Measurements from ENCODE around the gene NRG2. TPM values are rescaled to one million over a fixed set of nuclear protein-coding genes. Genes with fewer than 3 reads are reported as not detected.

NRG2 gene
- total and polyA plus RNA-seq, 2 of the 4 experiments (the other 2 are of a cell fraction), result 0.18 TPM; not detected in 1

GRCh38 chr5:139872851-139873794 is 170.0 kb downstream of the NRG2 start:
- TF ChIP-seq USF2 (IDR thresholded peaks at IDR 0.05; ENCODE audit: low read depth, low read length), result no peak
- no peak for TF ChIP-seq MAFK (IDR thresholded peaks at IDR 0.05; ENCODE audit: low read depth, low read length)
- TF ChIP-seq RFX5 (IDR thresholded peaks at IDR 0.05; ENCODE audit: low read depth, low read length), result no peak
- no peak for TF ChIP-seq SMC3 (IDR thresholded peaks at IDR 0.05; ENCODE audit: low read depth, low read length)
- TF ChIP-seq RAD21 (IDR thresholded peaks at IDR 0.05; ENCODE audit: low read length), result no peak
- no peak for TF ChIP-seq FOS (IDR thresholded peaks at IDR 0.05; ENCODE audit: low read depth, low read length)
- TF ChIP-seq POLR2A (IDR thresholded peaks at IDR 0.05; ENCODE audit: low read depth, low read length), result no peak
- TF ChIP-seq BHLHE40 (IDR thresholded peaks at IDR 0.05; ENCODE audit: low read depth, low read length), result no peak
- no peak for TF ChIP-seq MAZ (IDR thresholded peaks at IDR 0.05; ENCODE audit: borderline replicate concordance, low read depth, low read length)
- no peak for TF ChIP-seq CEBPB (IDR thresholded peaks at IDR 0.05; ENCODE audit: low read depth, low read length)
- TF ChIP-seq, protein P1, sequence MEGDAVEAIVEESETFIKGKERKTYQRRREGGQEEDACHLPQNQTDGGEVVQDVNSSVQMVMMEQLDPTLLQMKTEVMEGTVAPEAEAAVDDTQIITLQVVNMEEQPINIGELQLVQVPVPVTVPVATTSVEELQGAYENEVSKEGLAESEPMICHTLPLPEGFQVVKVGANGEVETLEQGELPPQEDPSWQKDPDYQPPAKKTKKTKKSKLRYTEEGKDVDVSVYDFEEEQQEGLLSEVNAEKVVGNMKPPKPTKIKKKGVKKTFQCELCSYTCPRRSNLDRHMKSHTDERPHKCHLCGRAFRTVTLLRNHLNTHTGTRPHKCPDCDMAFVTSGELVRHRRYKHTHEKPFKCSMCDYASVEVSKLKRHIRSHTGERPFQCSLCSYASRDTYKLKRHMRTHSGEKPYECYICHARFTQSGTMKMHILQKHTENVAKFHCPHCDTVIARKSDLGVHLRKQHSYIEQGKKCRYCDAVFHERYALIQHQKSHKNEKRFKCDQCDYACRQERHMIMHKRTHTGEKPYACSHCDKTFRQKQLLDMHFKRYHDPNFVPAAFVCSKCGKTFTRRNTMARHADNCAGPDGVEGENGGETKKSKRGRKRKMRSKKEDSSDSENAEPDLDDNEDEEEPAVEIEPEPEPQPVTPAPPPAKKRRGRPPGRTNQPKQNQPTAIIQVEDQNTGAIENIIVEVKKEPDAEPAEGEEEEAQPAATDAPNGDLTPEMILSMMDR (conservative IDR thresholded peaks at IDR 0.05; ENCODE audit: low read depth, low read length), result no peak
- TF ChIP-seq, protein P2, sequence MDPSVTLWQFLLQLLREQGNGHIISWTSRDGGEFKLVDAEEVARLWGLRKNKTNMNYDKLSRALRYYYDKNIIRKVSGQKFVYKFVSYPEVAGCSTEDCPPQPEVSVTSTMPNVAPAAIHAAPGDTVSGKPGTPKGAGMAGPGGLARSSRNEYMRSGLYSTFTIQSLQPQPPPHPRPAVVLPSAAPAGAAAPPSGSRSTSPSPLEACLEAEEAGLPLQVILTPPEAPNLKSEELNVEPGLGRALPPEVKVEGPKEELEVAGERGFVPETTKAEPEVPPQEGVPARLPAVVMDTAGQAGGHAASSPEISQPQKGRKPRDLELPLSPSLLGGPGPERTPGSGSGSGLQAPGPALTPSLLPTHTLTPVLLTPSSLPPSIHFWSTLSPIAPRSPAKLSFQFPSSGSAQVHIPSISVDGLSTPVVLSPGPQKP (IDR thresholded peaks at IDR 0.05; ENCODE audit: borderline replicate concordance, low read depth, low read length), result no peak
- no peak for TF ChIP-seq RCOR1 (IDR thresholded peaks at IDR 0.05; ENCODE audit: insufficient replicate concordance, low read length)
- Histone ChIP-seq H3K36me3 (ENCODE audit: control insufficient read depth, insufficient read depth, low read length) (no peaks in the 10 kb centered on the region), H3K4me2 (ENCODE audit: low read depth, low read length) (no peak overlapping the region), H2AK5ac (ENCODE audit: low read depth, low read length) (no peak overlapping the region), H3K9ac (ENCODE audit: low read depth, low read length) (no peak overlapping the region), H3K4me1 (ENCODE audit: control insufficient read depth, insufficient read depth, low read length) (no peaks in the 10 kb centered on the region; the same call in 1 of the 2 replicates), H3K56ac (ENCODE audit: extremely low read depth, insufficient read depth, low read length) (no peak overlapping the region), H4K5ac (ENCODE audit: low read depth, low read length) (no peak overlapping the region), H4K8ac (ENCODE audit: low read depth in 2 of 2, low read length in 2 of 2) (no peak overlapping the region), H4K20me1 (ENCODE audit: insufficient read depth, low read length) (no peaks in the 10 kb centered on the region; the same call in 1 of the 2 replicates), H2BK120ac (ENCODE audit: low read depth, low read length) (no peak overlapping the region), H2AK9ac (replicated peaks; ENCODE audit: low read depth, low read length, poor library complexity) (no peak overlapping the region), H3K4me3 (ENCODE audit: insufficient read depth, low read depth, low read length) (no peak overlapping the region), H3K79me1 (ENCODE audit: low read depth in 1 of 2, low read length in 2 of 2) (no peaks in the 10 kb centered on the region), H3K18ac (ENCODE audit: low read depth, low read length) (no peak overlapping the region), H2AFZ (replicated peaks; ENCODE audit: low read length, poor library complexity) (peak overlapping the region; percentile 21), H3K27me3 (ENCODE audit: control insufficient read depth, insufficient read depth, low read length) (peaks cover 69% of the 10 kb centered on the region), H3K27ac (ENCODE audit: insufficient read depth, low read length) (no peak overlapping the region), H2BK5ac (ENCODE audit: low read depth, low read length, poor library complexity, severe bottlenecking) (no peak overlapping the region), H3K9me3 (ENCODE audit: control insufficient read depth, insufficient read depth, low read length) (no peaks in the 10 kb centered on the region), H3K23ac (ENCODE audit: low read depth, low read length) (no peak overlapping the region), H3K4ac (ENCODE audit: low read depth, low read length) (no peak overlapping the region), H3K9me1 (ENCODE audit: insufficient read depth, low read length) (no peaks in the 10 kb centered on the region), H3K14ac (replicated peaks; ENCODE audit: low read depth, low read length) (no peak overlapping the region), H2BK15ac (ENCODE audit: low read depth, low read length) (no peak overlapping the region), H4K91ac (ENCODE audit: insufficient read depth, low read depth, low read length) (no peak overlapping the region), H2BK20ac (ENCODE audit: low read depth, low read length) (no peak overlapping the region)
- no TSS peak for BruUV-seq (replicated peaks)
- in situ Hi-C loops (cut with MboI; ENCODE audit: low sequenced_read_pairs), result no loop called here
- POLR2A ChIA-PET (ENCODE audit: unreplicated experiment), result no interaction called here
- intact Hi-C loops (cut with micrococcal nuclease), result no loop called here
- dilution Hi-C loops (cut with HindIII; ENCODE audit: low sequenced_read_pairs, unreplicated experiment), result no loop called here
- 49% methylated on average over 3 of the region's 16 CpGs; no CpG with 5 or more reads in 1 of the 2 experiments for whole genome bisulfite sequencing, 2 experiments (ENCODE audit: extremely low coverage in 2 of 2, insufficient read length in 1 of 2)
- DNase-seq (no peak), ATAC-seq (ENCODE audit: low read depth) (no peak)
- CTCF ChIA-PET, result interaction anchor here (1.1 kb wide), 1 partner anchor 85 kb away, joined by 3 read pairs; no protein-coding TSS in a partner anchor

Data from IMR-90 (cell line).